NCI-H345 treated with DMSO at 0.1 percent for 48 hours (cell line): ENCODE results near the gene ANKFY1.

Source experiments
- DNase-seq: peaks from one replicate; lab custom pipeline; 2025; ENCODE audit not compliant: unreplicated experiment; lab: John Stamatoyannopoulos, UW

ANKFY1 gene

GRCh38 chr17:4179071-4179470 lies 84.7 kb downstream of the ANKFY1 start:
- no peak for DNase-seq

- no peak for DNase-seq
These were observed 85.1 kb downstream of the ANKFY1 start for GRCh38 chr17:4178651-4179050.

DNA sequence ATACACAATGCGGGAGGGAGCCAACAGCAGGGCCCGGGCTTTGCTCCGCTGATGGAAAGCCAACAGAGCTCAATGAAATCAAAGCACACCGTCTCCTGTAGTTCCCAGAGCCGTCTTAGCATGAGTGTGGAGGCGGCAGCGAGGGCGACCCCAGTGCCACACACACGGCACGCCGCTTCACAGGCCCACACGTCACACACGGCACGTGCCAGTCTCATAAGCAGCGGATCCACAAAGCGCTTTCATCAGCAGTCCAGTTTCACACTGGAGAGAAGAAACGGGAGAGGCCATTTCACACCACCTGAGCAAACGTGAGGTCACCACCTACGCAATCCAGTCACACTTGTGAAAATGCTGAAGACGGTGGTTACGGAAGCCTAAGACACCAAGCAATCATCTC lies 86.0 kb downstream of the ANKFY1 start:
- no peak for DNase-seq

DNA sequence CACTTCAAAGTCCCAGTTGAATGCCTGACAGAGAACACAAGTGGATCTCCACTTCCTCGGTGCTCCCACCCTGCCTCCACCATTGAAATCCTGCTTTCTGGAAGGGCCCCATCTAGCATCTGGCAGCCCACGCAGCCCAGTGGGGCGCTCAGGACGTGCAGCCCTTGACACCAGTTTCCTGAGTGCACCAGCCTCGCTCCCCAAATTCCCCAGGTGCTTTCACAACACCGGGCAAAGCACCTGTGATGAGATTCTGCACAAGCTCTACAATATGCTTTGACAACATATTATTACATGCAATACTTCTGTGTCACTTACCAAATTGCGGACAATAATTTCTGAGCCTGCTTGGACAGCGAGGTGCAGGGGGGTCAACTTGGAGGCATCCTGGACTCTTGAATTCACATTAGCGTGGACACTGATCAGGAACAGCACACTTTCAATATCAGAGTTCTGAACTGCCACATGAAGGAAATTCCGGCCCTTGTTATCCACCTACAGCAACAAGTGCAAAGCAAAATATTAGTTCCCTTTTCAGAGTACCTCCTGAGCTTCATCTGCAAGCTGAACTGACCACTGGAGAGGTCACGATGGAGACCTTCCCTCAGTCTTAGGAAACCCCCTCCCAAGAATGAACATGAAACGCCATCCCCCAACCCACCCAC lies 86.8 kb downstream of the ANKFY1 start:
- DNase-seq = no peak

- DNase-seq = no peak
These were observed 87.6 kb downstream of the ANKFY1 start for GRCh38 chr17:4175921-4176807.

DNA sequence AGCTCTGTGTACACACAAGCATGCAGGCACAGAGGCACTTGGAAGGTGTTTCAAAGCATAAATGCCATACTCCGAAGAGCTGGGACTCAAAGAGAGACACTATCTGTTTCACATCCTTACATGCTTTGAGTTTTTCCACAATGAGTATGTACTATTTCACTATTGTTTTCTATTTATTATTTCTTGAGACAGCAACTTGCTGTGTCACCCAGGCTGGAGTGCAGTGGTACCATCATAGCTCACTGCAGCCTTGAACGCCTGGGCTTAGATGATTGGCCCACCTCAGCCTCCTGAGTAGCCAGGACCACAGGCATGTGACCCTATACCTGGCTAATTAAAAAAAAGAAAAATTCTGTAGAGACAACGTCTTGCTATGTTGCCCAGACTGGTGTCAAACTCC lies 89.2 kb downstream of the ANKFY1 start:
- DNase-seq = no peak

DNA sequence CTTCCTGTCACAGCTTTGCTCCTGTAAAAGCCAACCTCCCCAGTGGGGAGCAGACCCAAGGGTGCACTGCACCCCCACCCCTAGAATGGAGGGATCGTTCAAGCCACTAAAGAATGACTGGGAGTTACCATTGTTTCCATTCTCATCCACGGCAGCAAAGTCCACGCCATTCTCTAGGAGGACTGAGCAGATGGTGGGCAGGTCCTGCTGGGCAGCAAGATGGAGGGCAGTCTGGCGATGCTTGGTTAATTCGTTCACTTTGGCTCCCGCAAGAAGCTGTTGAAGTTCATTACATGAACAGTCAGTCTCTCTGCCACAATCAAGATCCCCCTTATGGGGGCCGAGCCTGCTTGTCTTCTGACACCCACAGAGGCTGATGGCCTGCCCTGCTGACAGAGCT lies 90.0 kb downstream of the ANKFY1 start:
- no peak for DNase-seq

GRCh38 chr17:4172356-4172755 lies 91.4 kb downstream of the ANKFY1 start:
- no peak for DNase-seq

DNA sequence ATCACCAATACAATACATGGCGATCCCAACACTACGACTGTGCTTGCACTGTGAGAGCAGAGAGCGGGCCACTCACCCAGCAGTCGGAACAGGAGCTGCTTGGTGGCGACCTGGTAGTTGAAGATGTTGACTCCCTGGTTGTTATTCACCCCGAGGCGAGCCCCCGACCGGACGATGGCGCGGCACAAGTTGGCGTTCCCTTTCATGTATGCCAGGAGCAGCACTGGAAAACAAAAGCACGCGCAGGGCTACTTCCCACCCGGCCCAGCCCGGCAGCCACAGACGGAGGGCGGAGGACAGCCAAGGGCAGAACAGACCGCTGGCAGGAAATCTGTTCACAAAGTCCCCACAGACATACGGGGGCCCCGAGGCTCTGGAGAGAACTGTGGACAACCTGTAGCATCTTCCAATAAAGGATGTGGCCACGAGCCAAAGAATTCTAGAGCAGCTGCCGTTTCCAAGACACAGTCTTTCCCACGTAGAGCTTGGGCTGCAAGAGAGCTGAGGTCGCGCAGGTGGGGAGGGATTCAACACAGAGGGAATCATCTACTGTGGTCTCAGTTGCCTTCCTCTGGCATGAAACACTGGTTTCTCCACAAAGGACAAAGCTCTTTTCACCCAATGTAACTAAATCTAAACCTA lies 93.0 kb downstream of the ANKFY1 start:
- no peak for DNase-seq

DNA sequence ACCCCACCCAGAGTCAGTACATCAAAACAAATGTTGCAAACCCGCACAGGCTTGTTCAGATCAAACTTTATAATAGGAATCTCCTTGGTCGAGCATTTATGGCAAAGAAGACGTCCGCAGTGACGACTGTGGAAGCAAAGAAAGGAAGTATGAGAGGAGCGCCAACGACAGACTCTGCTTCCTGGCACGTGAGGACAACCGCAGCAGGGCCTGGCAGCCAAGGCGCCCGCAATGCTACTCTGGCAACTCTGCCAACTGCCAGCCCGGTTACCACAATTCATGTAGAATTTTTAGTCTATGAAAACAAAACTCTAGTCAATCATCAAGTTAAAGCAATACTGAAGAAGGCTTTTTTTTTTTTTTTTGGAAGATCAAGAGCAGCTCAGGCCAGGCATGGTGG lies 96.0 kb downstream of the ANKFY1 start:
- no peak for DNase-seq

DNA sequence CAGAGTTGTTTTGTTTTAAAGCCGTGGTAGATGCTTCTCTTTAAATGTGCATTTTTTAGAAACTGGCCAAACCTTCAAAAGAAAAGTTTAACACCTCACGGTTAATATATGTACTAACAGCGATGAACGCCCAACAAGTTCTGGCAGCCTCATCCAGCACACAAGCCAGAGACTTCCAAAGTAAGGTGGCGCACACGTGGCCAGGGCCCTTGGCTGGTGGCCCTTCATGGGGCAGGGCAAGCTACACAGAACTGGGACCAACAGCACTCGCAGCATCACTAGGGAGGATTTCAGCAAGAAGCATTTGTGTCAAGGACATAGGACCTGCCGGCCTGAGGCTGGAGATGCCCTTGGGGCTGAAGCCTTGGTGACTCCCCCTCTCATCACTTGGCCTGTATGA lies 97.4 kb downstream of the ANKFY1 start:
- no peak for DNase-seq

GRCh38 chr17:4165301-4166010 lies 98.3 kb downstream of the ANKFY1 start:
- no peak for DNase-seq

DNA sequence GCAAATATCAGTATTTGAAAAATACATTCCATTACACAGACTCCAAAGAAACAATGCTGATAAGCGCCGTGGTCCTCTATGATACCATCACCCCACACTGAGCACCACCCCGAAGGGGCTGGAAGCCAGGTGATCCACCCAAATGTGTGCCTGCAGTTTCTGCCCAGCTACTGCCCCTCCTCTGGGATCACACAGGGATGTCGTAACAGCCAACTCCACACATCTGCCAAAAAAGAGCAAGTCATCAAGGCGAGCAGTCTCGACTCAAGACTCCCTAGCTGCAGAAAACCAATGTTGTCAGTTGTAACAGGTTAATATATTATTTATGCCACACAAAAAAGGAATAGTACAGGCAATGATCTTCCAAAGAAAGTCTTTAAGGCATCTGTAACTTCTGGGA lies 99.8 kb downstream of the ANKFY1 start:
- DNase-seq = no peak

- DNase-seq = no peak
These were observed 100.9 kb downstream of the ANKFY1 start for GRCh38 chr17:4162775-4163466.

GRCh38 chr17:4162321-4162720 lies 101.5 kb downstream of the ANKFY1 start:
- DNase-seq = no peak

DNA sequence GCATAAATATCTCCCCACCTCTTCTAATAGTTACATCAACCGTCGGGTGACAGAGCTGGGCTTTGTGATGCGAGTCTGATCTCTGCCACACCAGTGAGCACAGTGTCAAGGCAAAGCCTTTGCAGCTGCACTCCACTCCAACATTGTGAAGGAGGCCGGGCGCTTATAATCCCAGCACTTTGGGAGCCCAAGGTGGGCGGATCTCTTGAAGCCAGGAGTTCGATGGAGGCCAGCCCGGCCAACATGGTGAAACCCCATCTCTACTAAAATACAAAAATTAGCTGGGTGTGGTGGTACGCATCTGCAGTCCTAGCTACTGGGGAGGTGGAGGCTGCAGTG lies 101.8 kb downstream of the ANKFY1 start:
- no peak for DNase-seq

DNA sequence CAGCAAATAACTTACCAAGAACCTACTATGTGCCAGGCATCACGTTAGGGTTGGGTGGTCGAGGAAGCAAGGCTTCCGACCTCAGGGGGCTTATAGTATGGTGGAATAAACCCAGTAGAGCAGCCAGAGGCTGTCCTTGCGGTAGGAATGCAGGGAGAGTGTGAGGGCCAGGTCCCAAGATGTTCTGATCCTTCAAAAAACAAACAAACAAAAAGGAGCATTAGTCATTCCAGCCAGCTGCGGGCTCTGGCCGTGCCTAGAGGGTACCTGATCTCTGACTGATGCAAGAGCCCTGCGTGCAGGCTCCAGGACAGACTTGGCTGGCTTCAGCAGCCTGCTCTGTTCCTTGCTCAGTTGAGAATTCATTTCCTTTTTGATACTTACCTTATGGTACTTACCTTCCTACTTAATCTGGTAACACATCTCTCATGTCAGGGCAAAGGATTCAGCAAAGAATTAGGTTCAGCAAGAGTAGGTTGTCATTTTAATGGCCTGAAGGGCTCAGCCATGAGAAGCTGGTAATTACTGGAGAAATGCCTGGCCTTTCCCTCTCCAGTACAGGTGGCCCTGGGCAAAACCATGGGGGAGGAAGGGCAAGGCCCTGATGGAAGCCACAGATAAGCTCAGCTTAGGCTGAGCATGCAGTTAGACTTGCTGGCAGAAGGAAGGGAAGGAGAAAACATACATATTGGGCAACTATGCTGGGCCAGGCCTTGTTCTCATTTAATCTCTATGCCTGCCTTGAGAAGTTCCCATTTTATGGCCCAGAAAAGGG lies 102.4 kb downstream of the ANKFY1 start:
- no peak for DNase-seq

- no peak for DNase-seq
These were observed 103.4 kb downstream of the ANKFY1 start for GRCh38 chr17:4160294-4160859.

- DNase-seq = no peak
These were observed 104.0 kb downstream of the ANKFY1 start for GRCh38 chr17:4159761-4160160.
